ENCODE results near the gene IPMK.
"Not testable (repeated sequence)": the region's sequence is repeated elsewhere in the genome, so short reads cannot be mapped to it uniquely, and the experiment has no call there.

Gene IPMK

DNA sequence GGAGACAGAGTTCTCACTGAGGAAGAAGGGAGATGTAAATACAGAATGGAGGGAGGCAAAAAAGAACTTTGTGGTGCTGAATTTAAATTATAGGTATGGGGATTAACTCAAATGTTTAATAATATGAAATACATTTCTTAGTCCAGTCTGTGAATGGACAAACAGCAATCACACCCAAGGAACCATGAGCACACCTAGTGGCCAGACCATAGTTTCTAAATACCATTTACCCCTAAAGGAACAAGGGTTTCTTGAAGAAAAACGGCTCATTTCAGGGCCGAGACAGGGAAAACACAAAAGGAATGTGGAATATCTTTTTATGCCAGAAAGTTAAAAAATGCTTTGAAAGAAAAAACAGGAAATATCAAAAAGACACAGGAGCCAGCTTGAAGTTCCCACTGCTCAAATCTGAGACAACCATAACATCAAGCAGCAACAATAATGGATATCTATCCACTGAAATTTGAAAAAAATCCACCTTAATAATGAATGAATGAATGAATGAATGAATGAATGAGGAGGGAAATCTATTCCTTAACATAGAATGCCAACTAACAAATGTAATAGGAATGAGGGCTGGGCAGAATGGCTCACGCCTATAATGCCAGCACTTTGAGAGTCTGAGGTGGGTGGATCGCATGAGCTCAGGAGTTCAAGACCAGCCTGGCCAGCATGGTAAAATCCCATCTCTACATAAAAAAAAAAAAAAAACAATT lies 8.6 kb downstream of the IPMK start:
- no peak overlapping the region for H3K9ac ChIP-seq (ENCODE audit: low read length)
- peaks cover 6% of the 10 kb centered on the region; the same call in 1 of the 2 replicates for H3K36me3 ChIP-seq (ENCODE audit: low read length)
- H3K27me3 ChIP-seq (ENCODE audit: low read length) = no peaks in the 10 kb centered on the region
- peaks cover 22% of the 10 kb centered on the region; the same call in 1 of the 2 replicates for H4K20me1 ChIP-seq (ENCODE audit: low read depth, low read length)
- no peaks in the 10 kb centered on the region; the same call in 1 of the 2 replicates for H3K9me3 ChIP-seq (ENCODE audit: insufficient read depth, low read length)
- H3K4me2 ChIP-seq (ENCODE audit: low read depth, low read length, poor library complexity, severe bottlenecking) = no peak overlapping the region
- H3K9me2 ChIP-seq (replicated peaks; ENCODE audit: insufficient read depth, low read length) = no peaks in the 10 kb centered on the region
- TF ChIP-seq, protein P1, sequence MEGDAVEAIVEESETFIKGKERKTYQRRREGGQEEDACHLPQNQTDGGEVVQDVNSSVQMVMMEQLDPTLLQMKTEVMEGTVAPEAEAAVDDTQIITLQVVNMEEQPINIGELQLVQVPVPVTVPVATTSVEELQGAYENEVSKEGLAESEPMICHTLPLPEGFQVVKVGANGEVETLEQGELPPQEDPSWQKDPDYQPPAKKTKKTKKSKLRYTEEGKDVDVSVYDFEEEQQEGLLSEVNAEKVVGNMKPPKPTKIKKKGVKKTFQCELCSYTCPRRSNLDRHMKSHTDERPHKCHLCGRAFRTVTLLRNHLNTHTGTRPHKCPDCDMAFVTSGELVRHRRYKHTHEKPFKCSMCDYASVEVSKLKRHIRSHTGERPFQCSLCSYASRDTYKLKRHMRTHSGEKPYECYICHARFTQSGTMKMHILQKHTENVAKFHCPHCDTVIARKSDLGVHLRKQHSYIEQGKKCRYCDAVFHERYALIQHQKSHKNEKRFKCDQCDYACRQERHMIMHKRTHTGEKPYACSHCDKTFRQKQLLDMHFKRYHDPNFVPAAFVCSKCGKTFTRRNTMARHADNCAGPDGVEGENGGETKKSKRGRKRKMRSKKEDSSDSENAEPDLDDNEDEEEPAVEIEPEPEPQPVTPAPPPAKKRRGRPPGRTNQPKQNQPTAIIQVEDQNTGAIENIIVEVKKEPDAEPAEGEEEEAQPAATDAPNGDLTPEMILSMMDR (IDR thresholded peaks at IDR 0.05; ENCODE audit: insufficient read depth, low read length, poor library complexity, severe bottlenecking) = no peak
- no peak for TF ChIP-seq EZH2phosphoT487 (conservative IDR thresholded peaks at IDR 0.05; ENCODE audit: low read length)
- no peak overlapping the region for H3K4me3 ChIP-seq (ENCODE audit: insufficient read depth, low read length, poor library complexity, severe bottlenecking)
- H3F3A ChIP-seq (ENCODE audit: insufficient read depth) = 0 out of 2 replicates have a peak, but pooled peaks cover 7% of the 10 kb centered on the region
- no peak overlapping the region for H2AFZ ChIP-seq (ENCODE audit: low read depth, low read length, severe bottlenecking)
- H3K27ac ChIP-seq (ENCODE audit: low read depth, low read length) = no peak overlapping the region
- peaks cover 97% of the 10 kb centered on the region for H3K79me2 ChIP-seq (ENCODE audit: insufficient read depth, low read length)

DNA sequence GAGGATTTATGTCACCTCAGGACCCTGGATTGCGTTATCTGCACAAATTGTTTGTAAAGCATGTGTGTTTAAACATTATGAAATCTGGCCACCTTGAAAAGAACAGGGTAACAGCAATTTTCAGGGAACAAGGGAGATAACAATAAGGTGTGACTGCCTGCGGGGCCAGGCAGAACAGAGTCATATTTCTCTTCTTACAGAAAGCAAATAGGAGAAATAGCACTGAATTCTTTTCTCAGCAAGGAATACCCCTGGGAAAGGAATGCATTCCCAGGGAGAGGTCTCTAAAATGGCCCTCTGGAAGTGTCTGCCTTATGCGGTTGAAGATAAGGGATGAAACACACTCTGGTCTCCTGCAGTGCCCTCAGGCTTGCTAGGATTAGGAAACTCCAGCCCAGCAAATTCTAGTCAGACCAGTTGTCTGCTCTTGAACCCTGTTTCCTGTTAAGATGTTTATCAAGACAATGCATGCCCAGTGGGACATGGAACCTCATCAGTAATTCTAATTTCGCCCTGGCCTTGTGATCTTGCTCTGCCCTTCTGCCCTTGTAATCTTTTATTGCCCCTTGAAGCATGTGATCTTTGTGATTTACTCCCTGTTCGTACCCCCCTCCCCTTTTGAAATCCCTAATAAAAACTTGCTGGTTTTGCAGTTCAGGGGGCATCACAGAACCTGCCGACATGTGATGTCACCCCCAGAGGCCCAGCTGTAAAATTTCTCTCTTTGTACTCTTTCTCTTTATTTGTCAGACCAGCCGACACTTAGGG lies 11.5 kb downstream of the IPMK start:
- not testable (repeated sequence) for H3K9me3 ChIP-seq (ENCODE audit: insufficient read depth, low read length); H3K36me3 ChIP-seq (ENCODE audit: low read length); H3K9ac ChIP-seq (ENCODE audit: low read length); H3K4me3 ChIP-seq (ENCODE audit: insufficient read depth, low read length, poor library complexity, severe bottlenecking); H3K27ac ChIP-seq (ENCODE audit: low read depth, low read length); H3F3A ChIP-seq (ENCODE audit: insufficient read depth); H3K9me2 ChIP-seq (replicated peaks; ENCODE audit: insufficient read depth, low read length); H3K4me2 ChIP-seq (ENCODE audit: low read depth, low read length, poor library complexity, severe bottlenecking); H3K27me3 ChIP-seq (ENCODE audit: low read length); H2AFZ ChIP-seq (ENCODE audit: low read depth, low read length, severe bottlenecking)
- Histone ChIP-seq H3K79me2 (ENCODE audit: insufficient read depth, low read length) (peaks cover 75% of the 10 kb centered on the region), H4K20me1 (ENCODE audit: low read depth, low read length) (peaks cover 17% of the 10 kb centered on the region; the same call in 1 of the 2 replicates)

DNA sequence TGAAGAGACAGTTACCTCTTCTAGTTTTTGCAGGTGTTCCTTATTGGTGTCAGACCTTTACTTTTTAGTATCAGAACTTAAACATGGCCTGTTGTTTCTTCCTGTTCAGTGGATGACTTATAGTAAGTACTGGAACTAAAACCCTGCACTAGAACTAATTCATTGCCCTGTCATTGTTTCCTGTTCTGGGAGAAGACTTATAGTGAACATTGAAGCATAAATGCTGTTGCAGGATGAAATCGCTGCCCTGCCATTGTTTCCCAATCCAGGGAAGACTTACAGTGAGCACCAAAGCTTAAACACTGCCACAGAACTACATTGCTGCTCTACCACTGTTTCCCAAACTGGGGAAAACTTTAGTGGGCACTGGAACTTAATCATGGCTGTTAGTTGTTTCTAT lies 13.1 kb downstream of the IPMK start:
- H3K9me3 ChIP-seq (ENCODE audit: insufficient read depth, low read length) = no peaks in the 10 kb centered on the region; the same call in 1 of the 2 replicates
- H3K4me3 ChIP-seq (ENCODE audit: insufficient read depth, low read length, poor library complexity, severe bottlenecking) = no peak overlapping the region
- H3K79me2 ChIP-seq (ENCODE audit: insufficient read depth, low read length) = peaks cover 65% of the 10 kb centered on the region
- H3K9ac ChIP-seq (ENCODE audit: low read length) = no peak overlapping the region
- peaks cover 9% of the 10 kb centered on the region; the same call in 1 of the 2 replicates for H3K36me3 ChIP-seq (ENCODE audit: low read length)
- H3K4me2 ChIP-seq (ENCODE audit: low read depth, low read length, poor library complexity, severe bottlenecking) = no peak overlapping the region
- peaks cover 8% of the 10 kb centered on the region; the same call in 1 of the 2 replicates for H4K20me1 ChIP-seq (ENCODE audit: low read depth, low read length)
- no peak overlapping the region for H2AFZ ChIP-seq (ENCODE audit: low read depth, low read length, severe bottlenecking)
- TF ChIP-seq, protein P1 (IDR thresholded peaks at IDR 0.05; ENCODE audit: insufficient read depth, low read length, poor library complexity, severe bottlenecking) = no peak
- TF ChIP-seq EZH2phosphoT487 (conservative IDR thresholded peaks at IDR 0.05; ENCODE audit: low read length) = no peak
- no peak overlapping the region for H3K27ac ChIP-seq (ENCODE audit: low read depth, low read length)
- no peaks in the 10 kb centered on the region for H3K9me2 ChIP-seq (replicated peaks; ENCODE audit: insufficient read depth, low read length)
- no peaks in the 10 kb centered on the region for H3K27me3 ChIP-seq (ENCODE audit: low read length)
- H3F3A ChIP-seq (ENCODE audit: insufficient read depth) = no peaks in the 10 kb centered on the region
